SKM-1 (cell line): Measurements from ENCODE around the gene SIK3.

Source experiments
- DNase-seq: peaks from one replicate; lab custom pipeline; 2025; ENCODE audit not compliant: unreplicated experiment; lab: John Stamatoyannopoulos, UW

Gene SIK3

GRCh38 chr11:117010808-117011540, 87.3 kb downstream of the SIK3 start:
- no peak for DNase-seq

GRCh38 chr11:117009905-117010605, 88.2 kb downstream of the SIK3 start:
- no peak for DNase-seq

- peak; percentile 37 for DNase-seq
Observed at GRCh38 chr11:117005758-117006157, 92.5 kb downstream of the SIK3 start.

GRCh38 chr11:117002639-117003299, 95.5 kb downstream of the SIK3 start:
- DNase-seq = no peak

- peak; percentile 69 for DNase-seq
Observed at GRCh38 chr11:117000014-117000737, 98.1 kb downstream of the SIK3 start.

GRCh38 chr11:116997071-116997470, 101.2 kb downstream of the SIK3 start:
- DNase-seq = no peak

GRCh38 chr11:116994195-116994594, 104.0 kb downstream of the SIK3 start:
- DNase-seq = no peak

GRCh38 chr11:116993599-116993998, 104.6 kb downstream of the SIK3 start:
- DNase-seq = no peak

GRCh38 chr11:116991491-116991890, 106.7 kb downstream of the SIK3 start:
- no peak for DNase-seq

GRCh38 chr11:116990811-116991210, 107.4 kb downstream of the SIK3 start:
- DNase-seq = no peak

- DNase-seq = no peak
Observed at GRCh38 chr11:116990061-116990473, 108.2 kb downstream of the SIK3 start.

GRCh38 chr11:116989184-116989583, 109.0 kb downstream of the SIK3 start:
- DNase-seq = no peak

GRCh38 chr11:116986521-116987105, 111.6 kb downstream of the SIK3 start:
- DNase-seq = peak; percentile 70

- DNase-seq = peak; percentile 43
Observed at GRCh38 chr11:116984589-116984988, 113.6 kb downstream of the SIK3 start.

- no peak for DNase-seq
Observed at GRCh38 chr11:116984186-116984585, 114.0 kb downstream of the SIK3 start.

- peak; percentile 40 for DNase-seq
Observed at GRCh38 chr11:116981266-116981885, 116.9 kb downstream of the SIK3 start.

GRCh38 chr11:116980136-116980793, 118.0 kb downstream of the SIK3 start:
- DNase-seq = no peak

GRCh38 chr11:116976941-116977570, 121.2 kb downstream of the SIK3 start:
- DNase-seq = no peak

- DNase-seq = no peak
Observed at GRCh38 chr11:116975661-116976060, 122.6 kb downstream of the SIK3 start.
